GM12873 (cell line): ENCODE results near the gene CMTM1.

Experiments used
- TF ChIP-seq, protein P1 (sequence below): IDR thresholded peaks from 2 replicates; pipeline ENCODE4 v1.5.1; 2012; ENCODE audit warnings: low read depth, mild to moderate bottlenecking, moderate library complexity, low read length, control low read depth; ENCODE audit not compliant: insufficient read depth; ENCODE audit errors: missing control alignments

The CMTM1 gene

DNA sequence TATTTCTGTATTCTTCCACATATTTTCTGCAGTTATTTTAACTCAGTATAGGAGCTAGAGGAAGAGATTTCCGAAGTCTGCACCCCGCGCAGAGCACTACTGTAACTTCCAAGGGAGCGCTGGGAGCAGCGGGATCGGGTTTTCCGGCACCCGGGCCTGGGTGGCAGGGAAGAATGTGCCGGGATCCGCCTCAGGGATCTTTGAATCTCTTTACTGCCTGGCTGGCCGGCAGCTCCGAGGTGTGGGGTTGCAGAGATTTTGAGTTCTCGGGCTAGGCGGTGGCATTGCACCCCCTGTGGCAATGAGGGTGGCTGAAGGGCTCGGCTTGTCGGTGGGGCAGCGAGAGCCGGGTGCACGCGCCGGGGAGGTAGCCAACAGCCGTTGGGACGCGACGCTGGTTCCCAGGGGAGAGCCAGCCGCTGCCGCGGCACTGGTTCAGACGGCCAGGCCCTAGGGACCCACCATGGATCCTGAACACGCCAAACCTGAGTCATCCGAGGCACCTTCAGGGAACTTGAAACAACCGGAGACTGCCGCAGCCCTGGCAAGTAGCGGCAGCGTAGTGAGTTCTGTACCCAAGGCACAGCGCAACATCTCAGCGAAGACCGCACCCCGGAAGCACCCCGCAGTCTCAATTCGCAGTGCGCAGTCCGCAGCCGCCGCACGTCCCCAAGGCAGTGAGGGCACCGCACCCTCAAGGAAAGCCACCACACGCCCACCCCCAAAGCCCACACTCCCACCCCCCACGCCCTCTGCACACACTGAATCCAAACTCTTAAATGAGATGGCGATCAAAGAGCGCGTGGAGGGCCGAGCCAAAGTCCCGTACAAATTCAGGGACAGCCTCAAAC is at the start of gene CMTM1:
Gene CMTM1 (plus strand): TSS at position 389 of the 851 bp plus-strand sequence. CDS start 75 bp downstream, at position 464.
- TF ChIP-seq, protein P1, sequence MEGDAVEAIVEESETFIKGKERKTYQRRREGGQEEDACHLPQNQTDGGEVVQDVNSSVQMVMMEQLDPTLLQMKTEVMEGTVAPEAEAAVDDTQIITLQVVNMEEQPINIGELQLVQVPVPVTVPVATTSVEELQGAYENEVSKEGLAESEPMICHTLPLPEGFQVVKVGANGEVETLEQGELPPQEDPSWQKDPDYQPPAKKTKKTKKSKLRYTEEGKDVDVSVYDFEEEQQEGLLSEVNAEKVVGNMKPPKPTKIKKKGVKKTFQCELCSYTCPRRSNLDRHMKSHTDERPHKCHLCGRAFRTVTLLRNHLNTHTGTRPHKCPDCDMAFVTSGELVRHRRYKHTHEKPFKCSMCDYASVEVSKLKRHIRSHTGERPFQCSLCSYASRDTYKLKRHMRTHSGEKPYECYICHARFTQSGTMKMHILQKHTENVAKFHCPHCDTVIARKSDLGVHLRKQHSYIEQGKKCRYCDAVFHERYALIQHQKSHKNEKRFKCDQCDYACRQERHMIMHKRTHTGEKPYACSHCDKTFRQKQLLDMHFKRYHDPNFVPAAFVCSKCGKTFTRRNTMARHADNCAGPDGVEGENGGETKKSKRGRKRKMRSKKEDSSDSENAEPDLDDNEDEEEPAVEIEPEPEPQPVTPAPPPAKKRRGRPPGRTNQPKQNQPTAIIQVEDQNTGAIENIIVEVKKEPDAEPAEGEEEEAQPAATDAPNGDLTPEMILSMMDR, result no peak

DNA sequence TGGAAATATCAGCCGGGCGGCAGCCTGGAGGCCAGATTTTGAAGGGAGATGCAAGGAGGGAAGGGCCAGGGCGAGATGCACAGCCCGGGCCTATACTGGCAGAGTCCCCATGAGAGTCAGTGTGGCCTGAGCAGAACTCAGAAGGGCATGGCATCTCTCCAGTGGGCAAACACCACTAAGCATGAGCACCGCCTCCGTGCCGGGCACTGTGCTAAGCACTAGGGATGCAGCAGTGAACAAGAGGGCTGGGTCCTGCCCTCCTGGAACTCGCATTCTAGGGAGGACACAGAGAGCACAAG is 49.8 kb upstream of the CMTM1 start:
- TF ChIP-seq, protein P1, result no peak

DNA sequence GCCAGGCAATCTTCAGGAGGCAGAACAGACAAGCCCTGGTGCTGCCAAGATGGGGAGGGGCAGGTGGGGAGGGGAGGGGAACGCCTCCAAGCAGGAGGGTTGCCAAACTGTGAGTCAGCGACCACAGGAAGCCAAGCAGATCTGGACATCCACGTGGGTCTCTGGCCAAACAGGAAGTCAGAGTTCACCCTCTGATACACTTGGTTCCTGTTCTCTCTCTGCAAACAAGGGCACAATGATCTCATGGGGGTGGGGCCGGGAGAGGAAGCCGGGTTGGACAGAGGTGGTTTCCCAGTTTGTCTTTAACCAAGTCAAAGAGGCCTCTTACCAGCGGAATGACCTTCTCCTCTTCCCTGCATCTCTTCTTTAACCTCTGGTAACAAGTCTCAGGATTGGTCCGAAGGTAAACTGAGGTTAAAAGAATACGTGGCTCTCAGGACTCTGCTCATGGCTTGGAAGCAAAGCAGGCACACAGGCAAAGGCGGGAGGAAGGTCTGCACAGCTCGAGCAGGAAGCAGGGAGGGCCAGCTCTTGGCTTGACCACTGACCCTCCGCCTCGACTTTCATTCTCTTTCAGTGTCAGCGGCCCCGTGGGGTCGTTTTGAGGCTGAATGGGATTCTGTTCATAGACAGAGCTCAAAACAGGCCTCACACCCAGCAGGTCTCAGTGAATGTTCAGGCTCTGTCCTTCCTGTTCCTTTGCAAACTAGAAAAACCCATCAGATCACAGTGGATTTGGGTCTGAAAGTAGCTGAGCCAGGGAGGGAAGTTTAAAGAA is 49.2 kb upstream of the CMTM1 start:
- TF ChIP-seq, protein P1, result no peak

- TF ChIP-seq, protein P1, result no peak
These were observed 48.5 kb upstream of the CMTM1 start for GRCh38 chr16:66517586-66518263.

DNA sequence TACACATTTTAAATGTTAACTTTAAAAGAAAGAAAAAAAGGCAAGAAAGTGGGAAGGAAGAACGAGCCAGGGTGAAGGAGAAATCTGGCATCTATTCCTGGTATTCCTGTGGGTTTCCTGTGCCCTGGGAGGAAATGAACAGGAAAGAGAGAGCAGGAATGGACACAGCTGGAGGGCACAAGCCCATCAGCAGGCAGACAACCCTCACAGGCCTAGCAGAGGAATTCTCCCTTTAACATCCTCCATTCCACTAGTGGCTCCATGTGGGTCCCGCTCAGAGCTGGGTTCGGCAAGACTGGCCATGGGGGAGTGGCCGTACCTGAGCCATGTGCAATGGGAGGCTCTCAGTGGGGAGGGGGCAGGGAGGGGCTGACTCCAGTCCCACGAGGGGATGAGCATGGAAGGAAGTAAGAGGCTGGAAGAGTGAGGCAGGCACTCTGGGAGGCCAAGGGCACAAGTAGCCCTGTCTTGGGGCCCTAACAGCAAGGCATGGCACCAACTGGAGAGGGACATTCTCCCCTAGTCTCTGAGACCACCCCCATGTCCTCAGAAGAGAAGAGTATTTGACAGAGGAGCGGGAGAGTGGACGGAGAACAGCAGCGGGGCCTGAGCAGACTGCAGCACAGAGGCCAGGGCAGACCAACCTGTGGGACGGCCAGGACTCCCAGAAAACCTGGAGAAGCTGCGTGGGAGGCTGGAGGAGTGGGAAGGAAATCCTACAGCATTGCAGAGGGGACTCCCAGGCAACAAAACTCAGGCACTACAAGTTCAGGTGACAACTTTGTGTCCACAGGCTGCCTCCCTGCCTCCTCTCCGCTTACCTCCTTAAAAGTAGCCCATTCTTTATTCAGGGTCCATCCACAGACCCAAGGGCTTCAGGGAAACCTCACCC is 46.5 kb upstream of the CMTM1 start:
- TF ChIP-seq, protein P1, result no peak

DNA sequence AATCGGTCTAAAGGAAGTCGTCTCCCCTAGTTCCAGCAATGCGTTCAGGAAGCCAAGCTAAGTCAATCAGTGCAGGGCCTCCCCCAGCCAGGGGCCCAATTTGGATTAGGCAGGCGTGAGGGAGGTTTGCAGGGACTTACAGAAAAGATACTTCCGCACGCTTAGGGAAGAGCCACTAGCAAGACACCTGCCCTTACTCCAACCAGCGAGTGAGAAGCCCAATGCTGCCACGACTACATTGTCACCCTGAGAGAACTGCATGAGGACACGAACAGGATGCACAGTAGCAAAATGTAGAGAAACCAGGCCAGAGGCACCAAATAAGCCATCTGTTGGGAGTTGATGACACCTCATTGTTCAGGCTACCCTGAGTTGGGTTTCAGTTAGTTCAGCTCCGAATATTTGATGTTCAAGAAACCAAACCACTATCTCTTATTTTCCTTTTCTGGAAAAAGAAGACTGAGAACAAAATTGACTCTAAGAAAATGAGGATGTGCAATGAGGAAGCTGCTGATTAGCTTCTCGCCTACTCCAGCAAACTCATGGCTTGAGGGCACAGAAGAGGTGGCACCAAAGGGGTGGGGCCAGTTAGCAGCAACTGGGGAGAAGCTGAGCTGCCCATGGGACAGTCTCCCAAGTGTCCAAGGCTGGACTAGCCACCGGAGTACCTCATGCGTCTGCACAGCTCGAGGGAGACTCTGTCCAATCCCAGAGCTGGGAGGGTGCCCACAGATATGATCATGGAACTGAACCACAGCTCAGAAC is 45.7 kb upstream of the CMTM1 start:
- TF ChIP-seq, protein P1, result no peak
